Panc1 (cell line): ENCODE measurements around the gene CLDN9.

Experiments
- CTCF ChIP-seq: fragments of 450-650 bp; IDR thresholded peaks from 2 replicates; pipeline ENCODE4 v1.5.1; 2017; ENCODE audit warnings: mild to moderate bottlenecking
- POLR2AphosphoS5 ChIP-seq: IDR thresholded peaks from 2 replicates; pipeline ENCODE4 v1.6.1; 2012; ENCODE audit warnings: mild to moderate bottlenecking, low read depth, low read length, moderate library complexity
- REST ChIP-seq, 2 experiments: IDR thresholded peaks; 2 replicates each; pipeline ENCODE4 v1.6.1; 2011 to 2012; ENCODE audit warnings: low read depth in 2 of 2, control low read depth in 1 of 2, low read length in 1 of 2, mild to moderate bottlenecking in 1 of 2, moderate library complexity in 1 of 2; ENCODE audit not compliant: insufficient read depth in 1 of 2
- SIN3A ChIP-seq: IDR thresholded peaks from 2 replicates; pipeline ENCODE4 v1.6.1; 2012; ENCODE audit warnings: low read depth, mild to moderate bottlenecking, low read length, moderate library complexity, borderline replicate concordance; ENCODE audit not compliant: insufficient read depth
- TCF7L2 ChIP-seq: IDR thresholded peaks from 2 replicates; pipeline ENCODE4 v1.6.1; 2011; ENCODE audit warnings: mild to moderate bottlenecking, low read depth, low read length, inconsistent platforms

- TF ChIP-seq CTCF (no peak), POLR2AphosphoS5 (no peak), TCF7L2 (no peak), SIN3A (no peak), REST (IDR thresholded peaks at IDR 0.05; ENCODE audit: insufficient read depth in 1 of 2, low read depth in 2 of 2, low read length in 1 of 2) (no peak)
These were observed 21.0 kb upstream of the CLDN9 start for GRCh38 chr16:2991566-2992261.
